A673 (cell line): Measurements from ENCODE around the gene FNDC3B.

Source experiments
- CTCF ChIP-seq: fragments of 300-800, 200-600 bp; sonication (generic); conservative IDR thresholded peaks from 2 replicates; pipeline ENCODE4 v1.5.1; 2017; ENCODE audit warnings: low read depth, mild to moderate bottlenecking, antibody characterized with exemption, low read length, moderate library complexity, mixed read lengths
- EZH2 ChIP-seq: fragments of 200-600 bp; sonication (generic); IDR thresholded peaks from 2 replicates; pipeline ENCODE4 v1.6.1; 2017; ENCODE audit warnings: borderline replicate concordance, low read depth, mild to moderate bottlenecking, mixed read lengths, antibody characterized with exemption, low read length; ENCODE audit not compliant: poor library complexity, severe bottlenecking

- TF ChIP-seq CTCF (no peak), EZH2 (no peak)
These were observed 18.4 kb downstream of the FNDC3B start for GRCh38 chr3:172057624-172058327.
